H9 (cell line): ENCODE measurements around the gene PPP1R8. TPM values are rescaled to one million over a fixed set of nuclear protein-coding genes. Genes with fewer than 3 reads are reported as not detected.
A peak's percentile ranks its signal among the peaks of the same experiment; 100 is the strongest.

Experiments used
- DNase-seq: peaks from one replicate; pipeline ENCODE4 v3.0.0-alpha.2; 2017
- H2AFZ ChIP-seq: one replicate; pipeline ENCODE4 v1.6.1; 2013; ENCODE audit warnings: mild to moderate bottlenecking, low read length, control low read depth, moderate library complexity
- H2AK5ac ChIP-seq: 2 replicates; pipeline ENCODE4 v1.6.1; 2013; ENCODE audit warnings: low read length, control low read depth, mixed read lengths; ENCODE audit not compliant: insufficient read length
- H2BK120ac ChIP-seq: one replicate; pipeline ENCODE4 v1.6.1; 2013; ENCODE audit warnings: low read depth, mild to moderate bottlenecking, low read length, control low read depth, inconsistent platforms; ENCODE audit not compliant: poor library complexity, severe bottlenecking
- H2BK12ac ChIP-seq: 2 replicates; pipeline ENCODE4 v1.6.1; 2013; ENCODE audit warnings: low read length, control low read depth, mixed read lengths, low read depth; ENCODE audit not compliant: insufficient read length
- H2BK15ac ChIP-seq: 2 replicates; pipeline ENCODE4 v1.6.1; 2013; ENCODE audit warnings: low read depth, low read length, control low read depth
- H2BK20ac ChIP-seq: one replicate; pipeline ENCODE4 v1.6.1; 2013; ENCODE audit warnings: low read depth, mild to moderate bottlenecking, low read length, control low read depth, inconsistent platforms; ENCODE audit not compliant: poor library complexity, severe bottlenecking
- H2BK5ac ChIP-seq: 2 replicates; pipeline ENCODE4 v1.6.1; 2013; ENCODE audit warnings: low read length, control low read depth, mixed read lengths; ENCODE audit not compliant: insufficient read length
- H3K14ac ChIP-seq: 2 replicates; pipeline ENCODE4 v1.6.1; 2013; ENCODE audit warnings: low read length, control low read depth; ENCODE audit not compliant: insufficient read depth
- H3K18ac ChIP-seq: 2 replicates; pipeline ENCODE4 v1.6.1; 2013; ENCODE audit warnings: low read depth, mild to moderate bottlenecking, mixed read lengths, low read length, control low read depth; ENCODE audit not compliant: insufficient read length
- H3K23ac ChIP-seq: 2 replicates; pipeline ENCODE4 v1.6.1; 2013; ENCODE audit warnings: low read length, control low read depth, mixed read lengths, low read depth; ENCODE audit not compliant: insufficient read length
- H3K23me2 ChIP-seq: 2 replicates; pipeline ENCODE4 v1.6.1; 2013; ENCODE audit warnings: low read depth, mild to moderate bottlenecking, mixed read lengths, low read length, control low read depth; ENCODE audit not compliant: insufficient read length, poor library complexity, severe bottlenecking
- H3K27ac ChIP-seq: 2 replicates; pipeline ENCODE4 v1.5.1; 2013; ENCODE audit warnings: low read length, control low read depth, mixed read lengths, low read depth; ENCODE audit not compliant: insufficient read length
- H3K27me3 ChIP-seq: 2 replicates; pipeline ENCODE4 v1.6.1; 2013; ENCODE audit warnings: low read length, control low read depth, inconsistent platforms; ENCODE audit not compliant: insufficient read depth
- H3K4ac ChIP-seq: 2 replicates; pipeline ENCODE4 v1.6.1; 2013; ENCODE audit warnings: low read depth, mild to moderate bottlenecking, control low read depth, inconsistent platforms, low read length, moderate library complexity
- H3K4me1 ChIP-seq: 2 replicates; pipeline ENCODE4 v1.6.1; 2013; ENCODE audit warnings: low read length, control low read depth, inconsistent platforms; ENCODE audit not compliant: insufficient read depth
- H3K4me2 ChIP-seq: 2 replicates; pipeline ENCODE4 v1.6.1; 2013; ENCODE audit warnings: low read length, control low read depth, mixed read lengths; ENCODE audit not compliant: insufficient read length, insufficient read depth
- H3K56ac ChIP-seq: 2 replicates; pipeline ENCODE4 v1.6.1; 2013; ENCODE audit warnings: low read depth, mild to moderate bottlenecking, mixed read lengths, low read length, control low read depth; ENCODE audit not compliant: insufficient read length
- H3K79me1 ChIP-seq: 2 replicates; pipeline ENCODE4 v1.6.1; 2013; ENCODE audit warnings: low read depth, mild to moderate bottlenecking, moderate library complexity, low read length, control low read depth, inconsistent platforms; ENCODE audit not compliant: insufficient read depth, poor library complexity, severe bottlenecking
- H3K79me2 ChIP-seq: 2 replicates; pipeline ENCODE4 v1.6.1; 2013; ENCODE audit warnings: low read length, control low read depth, inconsistent platforms; ENCODE audit not compliant: insufficient read depth
- H3K9ac ChIP-seq: 2 replicates; pipeline ENCODE4 v1.6.1; 2013; ENCODE audit warnings: low read length, control low read depth, mixed read lengths; ENCODE audit not compliant: insufficient read length; ENCODE audit errors: extremely low read depth
- H3K9me3 ChIP-seq: one replicate; pipeline ENCODE4 v1.6.1; 2013; ENCODE audit warnings: low read depth, low read length, inconsistent platforms; ENCODE audit not compliant: control insufficient read depth
- H3T11ph ChIP-seq: one replicate; pipeline ENCODE4 v1.6.1; 2013; ENCODE audit warnings: mild to moderate bottlenecking, low read length, control low read depth, inconsistent platforms
- H4K20me1 ChIP-seq: one replicate; pipeline ENCODE4 v1.6.1; 2013; ENCODE audit not compliant: control insufficient read depth, insufficient read length, insufficient read depth
- H4K5ac ChIP-seq: 2 replicates; pipeline ENCODE4 v1.6.1; 2013; ENCODE audit warnings: low read depth, mild to moderate bottlenecking, mixed read lengths, low read length, control low read depth; ENCODE audit not compliant: insufficient read length
- H4K8ac ChIP-seq: replicated peaks from 2 replicates; pipeline ENCODE4 v1.6.1; 2013; ENCODE audit warnings: low read length, control low read depth, mixed read lengths, low read depth; ENCODE audit not compliant: insufficient read length
- H4K91ac ChIP-seq: 2 replicates; pipeline ENCODE4 v1.6.1; 2013; ENCODE audit warnings: low read depth, mild to moderate bottlenecking, moderate library complexity, mixed read lengths, low read length, control low read depth; ENCODE audit not compliant: insufficient read length
- H3K27ac Mint-ChIP-seq, 3 experiments: 2 replicates in 2 of 3; 3 replicates in 1 of 3; pipeline ENCODE4 v1.8.0; 2020 to 2021; ENCODE audit warnings: mixed read lengths in 3 of 3, mild to moderate bottlenecking in 1 of 3, moderate library complexity in 1 of 3
- H3K27me3 Mint-ChIP-seq: 2 replicates; pipeline ENCODE4 v1.8.0; 2021; ENCODE audit warnings: low read depth, mild to moderate bottlenecking, moderate library complexity, mixed read lengths
- H3K36me3 Mint-ChIP-seq, 3 experiments: 2 replicates in 2 of 3; 3 replicates in 1 of 3; pipeline ENCODE4 v1.8.0; 2020 to 2021; ENCODE audit warnings: low read depth in 3 of 3, mixed read lengths in 3 of 3; ENCODE audit not compliant: insufficient read depth in 1 of 3
- H3K4me1 Mint-ChIP-seq, 2 experiments: 2 replicates each; pipeline ENCODE4 v1.8.0; 2020; ENCODE audit warnings: mixed read lengths in 2 of 2
- H3K4me3 Mint-ChIP-seq, 2 experiments: 2 replicates in 1 of 2; 3 replicates in 1 of 2; pipeline ENCODE4 v1.8.0; 2020 to 2021; ENCODE audit warnings: mild to moderate bottlenecking in 2 of 2, mixed read lengths in 2 of 2, moderate library complexity in 1 of 2
- H3K9me3 Mint-ChIP-seq, 2 experiments: 2 replicates in 1 of 2; 3 replicates in 1 of 2; pipeline ENCODE4 v1.8.0; 2020; ENCODE audit warnings: mild to moderate bottlenecking in 2 of 2, mixed read lengths in 2 of 2, moderate library complexity in 1 of 2
- WGBS: extraction: QIAGEN DNeasy Blood & Tissue Kit; methylation state at CpG from one replicate; pipeline ENCODE4 v1.1.7; 2013; ENCODE audit warnings: missing lambda C conversion rate, low lambda C conversion rate, mixed read lengths; ENCODE audit not compliant: insufficient read length; ENCODE audit errors: extremely low coverage; 5-methylcytosine and 5-hydroxymethylcytosine counted together
- total RNA-seq: library from RNA; stranded (reverse); gene quantifications from 2 replicates; pipeline ENCODE4 v1.2.1, GENCODE V29; 2021
- TF ChIP-seq, protein P1 (sequence below): fragments of 200-600 bp; sonication (generic); conservative IDR thresholded peaks from 3 replicates; pipeline ENCODE4 v1.8.0; 2021; ENCODE audit warnings: antibody characterized with exemption, mild to moderate bottlenecking

The PPP1R8 gene
- total RNA-seq, 1 experiment from 2014 or later = 58.8 TPM

- Histone ChIP-seq H3K23me2 (no peaks in the 10 kb centered on the region), H4K20me1 (no peaks in the 10 kb centered on the region), H3K4me2 (no peak overlapping the region), H3K79me2 (peaks cover 23% of the 10 kb centered on the region), H2AFZ (no peak overlapping the region), H2AK5ac (no peak overlapping the region), H3K27ac (no peak overlapping the region), H3T11ph (no peak overlapping the region), H2BK120ac (no peak overlapping the region), H3K18ac (no peak overlapping the region), H3K9me3 (no peaks in the 10 kb centered on the region), H3K14ac (no peak overlapping the region), H3K9ac (peak overlapping the region; percentile 33), H3K79me1 (peaks cover 6% of the 10 kb centered on the region), H3K27me3 (no peaks in the 10 kb centered on the region), H3K23ac (no peak overlapping the region), H4K5ac (no peak overlapping the region), H2BK20ac (no peak overlapping the region), H2BK5ac (no peak overlapping the region), H2BK12ac (no peak overlapping the region), H3K4ac (no peak overlapping the region), H4K8ac (no peak overlapping the region), H4K91ac (no peak overlapping the region), H3K56ac (no peak overlapping the region), H2BK15ac (no peak overlapping the region), H3K4me1 (no peaks in the 10 kb centered on the region)
- no peak overlapping the region for H3K4me3 Mint-ChIP-seq
- TF ChIP-seq, protein P1, sequence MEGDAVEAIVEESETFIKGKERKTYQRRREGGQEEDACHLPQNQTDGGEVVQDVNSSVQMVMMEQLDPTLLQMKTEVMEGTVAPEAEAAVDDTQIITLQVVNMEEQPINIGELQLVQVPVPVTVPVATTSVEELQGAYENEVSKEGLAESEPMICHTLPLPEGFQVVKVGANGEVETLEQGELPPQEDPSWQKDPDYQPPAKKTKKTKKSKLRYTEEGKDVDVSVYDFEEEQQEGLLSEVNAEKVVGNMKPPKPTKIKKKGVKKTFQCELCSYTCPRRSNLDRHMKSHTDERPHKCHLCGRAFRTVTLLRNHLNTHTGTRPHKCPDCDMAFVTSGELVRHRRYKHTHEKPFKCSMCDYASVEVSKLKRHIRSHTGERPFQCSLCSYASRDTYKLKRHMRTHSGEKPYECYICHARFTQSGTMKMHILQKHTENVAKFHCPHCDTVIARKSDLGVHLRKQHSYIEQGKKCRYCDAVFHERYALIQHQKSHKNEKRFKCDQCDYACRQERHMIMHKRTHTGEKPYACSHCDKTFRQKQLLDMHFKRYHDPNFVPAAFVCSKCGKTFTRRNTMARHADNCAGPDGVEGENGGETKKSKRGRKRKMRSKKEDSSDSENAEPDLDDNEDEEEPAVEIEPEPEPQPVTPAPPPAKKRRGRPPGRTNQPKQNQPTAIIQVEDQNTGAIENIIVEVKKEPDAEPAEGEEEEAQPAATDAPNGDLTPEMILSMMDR = no peak
- no CpG with 5 or more reads among the region's 1 CpG for WGBS
- H3K4me1 Mint-ChIP-seq = peaks cover 11 to 12% of the 10 kb centered on the region in 2 experiments
- H3K9me3 Mint-ChIP-seq = no peaks in the 10 kb centered on the region
- no peak for DNase-seq
- H3K27ac Mint-ChIP-seq = no peak overlapping the region; a peak in 1 of 7 replicates
- no peaks in the 10 kb centered on the region for H3K27me3 Mint-ChIP-seq
- peaks cover 13 to 58% (median 46%) of the 10 kb centered on the region in 3 experiments; a peak in 6 of 7 replicates for H3K36me3 Mint-ChIP-seq
These were observed 4.9 kb downstream of the PPP1R8 start for GRCh38 chr1:27835501-27835900.
